ENCODE results near the gene NR0B2. TPM values are rescaled to one million over a fixed set of nuclear protein-coding genes. Genes with fewer than 3 reads are reported as not detected.
A peak's percentile ranks its signal among the peaks of the same experiment; 100 is the strongest.
"Not testable (repeated sequence)": the region's sequence is repeated elsewhere in the genome, so short reads cannot be mapped to it uniquely, and the experiment has no call there.

NR0B2 gene
- total and polyA plus RNA-seq, 8 donors: 1.2 to 7.8 (median 3.8) TPM

GRCh38 chr1:26951216-26951615 is 37.4 kb upstream of the NR0B2 start:
- ATAC-seq: no peak
- peak in 1 of 4 donors; percentile 48 for DNase-seq
- no peak for TF ChIP-seq CTCF (IDR thresholded peaks at IDR 0.05)
- Histone ChIP-seq H3K36me3 (peaks cover 0 to 20% of the 10 kb centered on the region in 2 donors), H3K27me3 (no peaks in the 10 kb centered on the region), H3K4me3 (no peak overlapping the region), H3K9me3 (no peaks in the 10 kb centered on the region), H3K27ac (no peak overlapping the region), H3K4me1 (no peaks in the 10 kb centered on the region)
- intact Hi-C loops (cut with DNase I): no loop called here

GRCh38 chr1:26950602-26951001 is 36.8 kb upstream of the NR0B2 start:
- no peak overlapping the region for H3K27ac ChIP-seq
- intact Hi-C loops (cut with DNase I): no loop called here
- ATAC-seq: no peak

GRCh38 chr1:26949926-26950319 is 36.1 kb upstream of the NR0B2 start:
- intact Hi-C loops (cut with DNase I): no loop called here
- Histone ChIP-seq H3K9me3 (no peaks in the 10 kb centered on the region), H3K27ac (no peak overlapping the region), H3K27me3 (no peaks in the 10 kb centered on the region), H3K4me1 (no peaks in the 10 kb centered on the region), H3K36me3 (peaks cover 0 to 33% of the 10 kb centered on the region in 2 donors), H3K4me3 (no peak overlapping the region)
- TF ChIP-seq CTCF (IDR thresholded peaks at IDR 0.05): no peak
- ATAC-seq: no peak
- peak in 1 of 4 donors; percentile 48 for DNase-seq

More at GRCh38 chr1:26950602-26951001, 36.8 kb upstream of the NR0B2 start:
- DNase-seq: peak in 1 of 4 donors; percentile 12
- no peaks in the 10 kb centered on the region for H3K27me3 ChIP-seq
- H3K4me1 ChIP-seq: no peaks in the 10 kb centered on the region
- H3K4me3 ChIP-seq: no peak overlapping the region
- no peak for TF ChIP-seq CTCF (IDR thresholded peaks at IDR 0.05)
- no peaks in the 10 kb centered on the region for H3K9me3 ChIP-seq
- peaks cover 0 to 26% of the 10 kb centered on the region in 2 donors for H3K36me3 ChIP-seq

- no peaks in the 10 kb centered on the region for H3K27me3 ChIP-seq
- ATAC-seq (no peak), DNase-seq (no peak)
- H3K4me1 ChIP-seq: no peaks in the 10 kb centered on the region
- peaks cover 0 to 38% of the 10 kb centered on the region in 2 donors for H3K36me3 ChIP-seq
- H3K9me3 ChIP-seq: no peaks in the 10 kb centered on the region
- H3K4me3 ChIP-seq: no peak overlapping the region
- intact Hi-C loops (cut with DNase I): no loop called here
- TF ChIP-seq CTCF (IDR thresholded peaks at IDR 0.05): no peak
- H3K27ac ChIP-seq: no peak overlapping the region
These were observed 35.6 kb upstream of the NR0B2 start for GRCh38 chr1:26949266-26949925.

GRCh38 chr1:26948725-26949057 is 34.9 kb upstream of the NR0B2 start:
- peaks cover 0 to 45% of the 10 kb centered on the region in 2 donors for H3K36me3 ChIP-seq
- H3K27ac ChIP-seq; ATAC-seq; intact Hi-C loops (cut with DNase I); H3K4me3 ChIP-seq; H3K27me3 ChIP-seq; H3K9me3 ChIP-seq; H3K4me1 ChIP-seq: not testable (repeated sequence)
- peak in 1 of 4 donors; percentile 41 for DNase-seq

- H3K27me3 ChIP-seq: no peaks in the 10 kb centered on the region
- H3K4me1 ChIP-seq: no peaks in the 10 kb centered on the region
- DNase-seq (no peak), ATAC-seq (no peak)
- peaks cover 0 to 64% of the 10 kb centered on the region in 2 donors for H3K36me3 ChIP-seq
- no peaks in the 10 kb centered on the region for H3K9me3 ChIP-seq
- intact Hi-C loops (cut with DNase I): no loop called here
- no peak overlapping the region for H3K4me3 ChIP-seq
- H3K27ac ChIP-seq: no peak overlapping the region
- no peak for TF ChIP-seq CTCF (IDR thresholded peaks at IDR 0.05)
These were observed 32.5 kb upstream of the NR0B2 start for GRCh38 chr1:26946270-26946669.

Measured in left lung (tissue), 10 donors.